Adrenal gland (tissue), 12 donors: ENCODE data around the gene MRC2. TPM values are rescaled to one million over a fixed set of nuclear protein-coding genes. Genes with fewer than 3 reads are reported as not detected.

Experiments used
- DNase-seq, 7 donors: peaks; one replicate each; pipeline ENCODE4 v3.0.0-alpha.2; 2019 to 2020
- H3K27ac ChIP-seq, 5 donors: fragments of 200-600 bp; sonication (generic) in 4 of 5; 1 replicate in 3 of 5; 2 replicates in 2 of 5; pipeline versions ENCODE4 v1.5.1 to v1.8.0; 2016 to 2020; ENCODE audit warnings: mild to moderate bottlenecking in 1 of 5
- H3K27me3 ChIP-seq: fragments of 200-600 bp; 2 replicates; pipeline ENCODE4 v1.8.0; 2021
- H3K36me3 ChIP-seq, 2 donors: fragments of 200-600 bp; replicated peaks in 1 of 2; 1 replicate in 1 of 2; 2 replicates in 1 of 2; pipeline versions ENCODE4 v1.5.1 to v1.8.0; 2018 to 2022
- H3K4me1 ChIP-seq, 2 donors: fragments of 200-600 bp; replicated peaks in 1 of 2; 1 replicate in 1 of 2; 2 replicates in 1 of 2; pipeline versions ENCODE4 v1.5.1 to v1.8.0; 2018 to 2021
- H3K4me3 ChIP-seq, 4 donors: fragments of 200-600 bp; sonication (generic) in 3 of 4; one replicate each; pipeline ENCODE4 v1.5.1; 2016 to 2018
- H3K9me3 ChIP-seq, 3 donors: fragments of 200-600 bp; sonication (generic) in 1 of 3; replicated peaks in 1 of 3; 1 replicate in 2 of 3; 2 replicates in 1 of 3; pipeline versions ENCODE4 v1.5.1 to v1.8.0; 2016 to 2021
- CTCF ChIP-seq, 6 experiments: fragments of 450-650 bp in 4 of 6; fragments of 200-600 bp in 2 of 6; sonication (generic) in 1 of 6; IDR thresholded peaks; 1 replicate in 5 of 6; 2 replicates in 1 of 6; pipeline versions ENCODE4 v1.5.1 to v1.8.0; 2016 to 2021; ENCODE audit warnings: antibody characterized with exemption in 6 of 6, mild to moderate bottlenecking in 2 of 6, moderate library complexity in 1 of 6
- POLR2A ChIP-seq, 2 donors: fragments of 450-650 bp; IDR thresholded peaks; one replicate each; pipeline ENCODE4 v1.6.1; 2017; ENCODE audit warnings: antibody characterized with exemption in 2 of 2, mild to moderate bottlenecking in 2 of 2, moderate library complexity in 1 of 2
- WGBS, 4 donors: extraction: QIAGEN DNeasy Blood & Tissue Kit in 2 of 4; methylation state at CpG; one replicate each; pipeline versions ENCODE4 v1.1.5 to v1.1.7; 2013 to 2017; 5-methylcytosine and 5-hydroxymethylcytosine counted together
- intact Hi-C, 2 donors: fragments of 100-400 bp; cut with DNase I; formaldehyde crosslinking; loops; one replicate each; pipeline versions ENCODE4 v1.14.1 to v1.15.0; 2022 to 2023
- polyA plus RNA-seq, 3 donors: library from polyadenylated mRNA; stranded (reverse); fragments of 200-250 nt in 2 of 3; fragments of 350-450 nt in 1 of 3; fragmentation: Illumina TruSeq in 1 of 3; extraction: RNeasy Lipid Tissue Mini Kit (QIAGEN cat#74804) in 1 of 3; gene quantifications; one replicate each; pipeline ENCODE4 v1.2.3, GENCODE V29; 2013 to 2014
- total RNA-seq, 9 donors: library from RNA; depleted of rRNA in 4 of 9; stranded (reverse); fragments of >200 nt in 4 of 9; fragments of 120-200 nt in 1 of 9; fragmentation: NEBNext Ultra II Directional in 1 of 9; extraction: Animal tissue kit (Norgen Biotek cat#: 25700) in 1 of 9; gene quantifications; one replicate each; pipeline versions ENCODE4 v1.1.0 to v1.2.4, GENCODE V29; 2013 to 2023
- donor health status: healthy with polysubstance abuse.
- donor health status: Bipolar disorder and iron deficiency.
- donor health status: DM: yes; HTN: yes; CAD: no.
- donor health status: DM: no; HTN: no; CAD: no.
- donor health status: DM: no; HTN: no; CAD: no.
- donor health status: DM: yes; HTN: yes; CAD: no.

The MRC2 gene
- total and polyA plus RNA-seq, 12 donors = 5.2 to 68.3 (median 29.6) TPM

- 62 to 73% (median 68%) methylated on average over 4 of the region's 4 CpGs for WGBS, 4 donors
- intact Hi-C loops = no loop called here
Measured at GRCh38 chr17:62625870-62626200, 1.6 kb upstream of the MRC2 start.

GRCh38 chr17:62626719-62627218 lies 701 bp upstream of the MRC2 start:
- TF ChIP-seq CTCF (IDR thresholded peaks at IDR 0.05) = no peak
- no peak for TF ChIP-seq POLR2A (IDR thresholded peaks at IDR 0.05)
- intact Hi-C loops = no loop called here
- Histone ChIP-seq H3K27me3 (no peaks in the 10 kb centered on the region), H3K4me3 (peak overlapping the region in 2 of 4 donors; percentile 32 to 50), H3K9me3 (no peaks in the 10 kb centered on the region), H3K4me1 (peaks cover 0 to 21% of the 10 kb centered on the region in 2 donors), H3K36me3 (no peaks in the 10 kb centered on the region), H3K27ac (peak overlapping the region in 4 of 5 donors; percentile 47 to 88 (median 70))
- WGBS, 4 donors = 7 to 17% (median 9%) methylated on average over 9 to 21 of the region's 21 CpGs
- peak in 2 of 7 donors; percentile 34 to 35 for DNase-seq

More at GRCh38 chr17:62625870-62626200, 1.6 kb upstream of the MRC2 start:
- peaks cover 0 to 21% of the 10 kb centered on the region in 2 donors for H3K4me1 ChIP-seq
- no peaks in the 10 kb centered on the region for H3K27me3 ChIP-seq
- no peak overlapping the region for H3K4me3 ChIP-seq
- no peak for TF ChIP-seq POLR2A (IDR thresholded peaks at IDR 0.05)
- TF ChIP-seq CTCF (IDR thresholded peaks at IDR 0.05) = no peak
- peak overlapping the region in 2 of 5 donors; percentile 30 to 58 for H3K27ac ChIP-seq
- H3K9me3 ChIP-seq = no peaks in the 10 kb centered on the region
- no peaks in the 10 kb centered on the region for H3K36me3 ChIP-seq
- no peak for DNase-seq

GRCh38 chr17:62627904-62628633 lies 599 bp downstream of the MRC2 start:
- DNase-seq = peak in 1 of 7 donors; percentile 32
- TF ChIP-seq CTCF (IDR thresholded peaks at IDR 0.05) (no peak), POLR2A (IDR thresholded peaks at IDR 0.05) (no peak)
- Histone ChIP-seq H3K36me3 (no peaks in the 10 kb centered on the region), H3K9me3 (no peaks in the 10 kb centered on the region), H3K4me3 (peak overlapping the region in 2 of 4 donors; percentile 32 to 50), H3K4me1 (peaks cover 0 to 21% of the 10 kb centered on the region in 2 donors), H3K27ac (peak overlapping the region in 4 of 5 donors; percentile 47 to 88 (median 70)), H3K27me3 (no peaks in the 10 kb centered on the region)
- intact Hi-C loops = no loop called here
- WGBS, 4 donors = 0 to 27% (median 9%) methylated on average over 12 to 61 of the region's 61 CpGs

GRCh38 chr17:62628831-62629555 lies 1.5 kb downstream of the MRC2 start:
- H3K36me3 ChIP-seq = no peaks in the 10 kb centered on the region
- no peaks in the 10 kb centered on the region for H3K27me3 ChIP-seq
- peak overlapping the region in 1 of 4 donors; percentile 50 for H3K4me3 ChIP-seq
- intact Hi-C loops = no loop called here
- no peak for DNase-seq
- WGBS, 4 donors = 51 to 65% (median 59%) methylated on average over 17 to 19 of the region's 19 CpGs
- peak overlapping the region in 2 of 5 donors; percentile 21 to 88 for H3K27ac ChIP-seq
- H3K4me1 ChIP-seq = peaks cover 0 to 21% of the 10 kb centered on the region in 2 donors
- H3K9me3 ChIP-seq = no peaks in the 10 kb centered on the region
- TF ChIP-seq POLR2A (IDR thresholded peaks at IDR 0.05) = no peak
- no peak for TF ChIP-seq CTCF (IDR thresholded peaks at IDR 0.05)
